HG03159 (cell line): ENCODE results near the gene TMEM14C.

Source experiments
- ATAC-seq: cut with Tn5 transposase; IDR thresholded peaks from one replicate; pipeline ENCODE4 v1.9.1; 2021; ENCODE audit warnings: mild to moderate bottlenecking, moderate library complexity; ENCODE audit not compliant: unreplicated experiment

TMEM14C gene

DNA sequence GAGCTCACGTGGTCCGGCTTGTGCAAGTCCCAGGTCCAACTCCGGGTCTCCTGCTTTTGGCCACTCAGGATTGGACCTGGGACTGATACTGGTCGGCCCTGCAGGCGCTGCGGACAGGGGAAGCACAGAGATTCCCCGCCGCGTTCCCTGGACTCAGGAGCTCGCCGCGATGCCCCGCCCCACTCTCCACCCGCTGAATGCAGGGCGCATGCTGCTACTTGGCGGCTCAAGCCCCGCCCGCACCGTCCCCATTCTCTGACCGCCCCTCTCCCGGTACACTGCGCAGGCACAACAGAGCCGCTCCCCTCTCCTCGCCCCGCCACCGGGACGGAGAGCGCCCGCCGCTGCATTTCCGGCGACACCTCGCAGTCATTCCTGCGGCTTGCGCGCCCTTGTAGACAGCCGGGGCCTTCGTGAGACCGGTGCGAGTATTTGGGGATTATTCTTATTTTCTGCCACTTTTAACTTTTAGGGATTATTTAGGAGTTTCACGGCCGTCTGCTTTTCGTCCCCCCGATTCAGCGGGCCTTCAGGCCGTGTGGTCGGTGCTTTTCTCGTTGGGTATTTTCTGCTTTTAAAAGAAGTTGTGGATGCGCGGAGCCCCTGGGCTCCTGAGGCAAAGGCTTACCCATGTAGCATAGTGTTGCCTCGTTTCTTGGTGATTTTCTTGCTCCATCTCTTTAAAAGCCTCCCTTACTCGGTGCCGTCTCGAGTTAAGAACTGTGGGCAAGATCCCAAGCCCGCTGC is at the start of gene TMEM14C:
Gene TMEM14C, plus strand, starts transcription at position 251 of the 747 bp plus-strand sequence. CDS start 1,544 bp downstream, outside the sequence.
- ATAC-seq = peak; percentile 96

DNA sequence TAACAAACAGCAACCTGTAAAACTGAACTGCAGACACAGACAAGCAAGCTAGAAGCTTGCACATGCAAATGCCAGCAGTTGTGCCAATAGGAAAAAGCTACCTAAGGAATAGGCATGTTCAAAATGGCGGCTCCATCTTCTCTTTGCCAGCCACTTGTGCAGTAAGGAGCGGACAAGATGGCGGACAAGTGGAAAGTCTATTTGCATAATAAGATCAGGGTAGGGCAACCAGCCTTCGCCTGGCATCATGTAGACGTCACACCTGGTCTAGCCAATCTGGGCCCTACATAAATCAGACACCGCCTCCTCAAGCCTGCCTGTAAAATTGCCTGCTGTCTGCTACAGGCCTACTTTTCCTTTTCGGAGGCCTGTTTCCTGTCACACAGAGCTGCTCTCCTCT is 46.5 kb upstream of the TMEM14C start:
- no peak for ATAC-seq

DNA sequence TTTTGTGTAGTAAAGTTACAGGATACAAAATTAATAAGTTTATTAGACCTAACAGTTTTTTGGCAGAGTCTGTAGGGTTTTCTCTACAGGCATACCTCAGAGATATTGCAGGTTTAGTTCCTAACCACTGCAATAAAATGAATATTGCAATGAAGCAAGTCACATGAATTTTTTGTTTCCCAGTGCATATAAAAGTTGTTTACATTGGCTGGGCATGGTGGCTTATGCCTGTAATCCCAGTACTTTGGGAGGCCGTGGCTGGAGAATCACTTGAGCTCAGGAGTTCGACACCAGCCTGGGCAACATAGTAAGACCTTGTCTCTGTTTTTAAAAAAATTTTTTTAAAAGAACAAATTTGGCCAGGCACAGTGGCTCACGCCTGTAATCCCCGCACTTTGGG is 44.4 kb upstream of the TMEM14C start:
- ATAC-seq = no peak

GRCh38 chr6:10681795-10682194 is 41.1 kb upstream of the TMEM14C start:
- ATAC-seq = no peak

- no peak for ATAC-seq
Observed at GRCh38 chr6:10682355-10682988, 40.4 kb upstream of the TMEM14C start.

DNA sequence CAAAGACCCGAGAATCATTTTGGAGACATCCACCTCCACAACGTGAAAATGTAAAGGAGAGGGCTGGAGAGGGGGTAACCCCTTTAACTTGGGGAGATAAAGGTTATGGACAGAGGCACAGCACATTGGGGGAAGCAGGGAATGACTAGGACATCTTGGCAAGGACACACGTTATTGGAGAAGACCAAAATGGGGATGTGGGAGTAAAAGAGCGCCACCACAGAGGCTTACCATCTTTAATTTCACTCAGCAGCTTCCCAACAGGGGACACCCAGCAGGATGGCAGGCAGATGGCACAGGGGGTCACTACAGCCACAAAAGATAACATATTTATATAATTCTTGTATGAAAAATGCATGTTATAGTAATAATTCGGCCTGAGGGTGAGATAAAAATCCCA is 38.3 kb upstream of the TMEM14C start:
- ATAC-seq = no peak

DNA sequence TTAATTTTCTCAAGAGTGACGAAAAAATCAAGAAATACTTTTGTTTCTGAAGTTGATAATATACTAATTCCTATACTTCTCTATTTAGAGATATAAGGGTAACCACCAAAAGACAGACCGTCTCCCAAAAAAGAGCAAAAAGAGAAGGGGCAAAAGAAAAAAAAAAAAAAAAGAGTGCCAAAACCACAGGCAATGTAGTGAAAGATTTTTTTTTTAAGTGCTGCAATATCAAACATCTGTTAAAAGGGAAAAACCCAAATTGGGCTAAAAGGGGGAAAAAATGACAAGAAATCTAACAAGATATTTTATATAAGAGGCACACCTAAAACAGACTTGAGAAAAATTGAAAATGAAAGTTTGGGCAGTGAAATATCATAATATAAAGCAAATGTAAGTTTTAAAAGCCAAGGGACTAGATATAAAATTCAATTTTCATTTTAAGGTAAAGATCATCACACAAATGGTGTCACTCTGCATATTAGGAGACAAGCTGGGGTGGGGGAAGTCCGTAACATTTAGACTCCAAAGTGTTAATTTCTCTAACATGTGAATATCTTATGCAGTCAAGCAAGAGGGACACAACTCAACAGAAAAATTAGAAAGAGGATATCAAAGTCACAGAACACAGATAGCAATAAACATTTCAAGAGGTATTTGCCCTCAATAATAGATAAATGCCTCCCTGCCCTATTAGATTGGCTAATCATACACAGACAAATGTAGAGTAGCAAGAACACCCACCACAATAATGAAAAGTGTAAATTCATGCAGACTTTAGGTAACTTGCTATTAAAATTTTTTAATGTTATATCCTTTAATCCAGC is 37.6 kb upstream of the TMEM14C start:
- no peak for ATAC-seq

DNA sequence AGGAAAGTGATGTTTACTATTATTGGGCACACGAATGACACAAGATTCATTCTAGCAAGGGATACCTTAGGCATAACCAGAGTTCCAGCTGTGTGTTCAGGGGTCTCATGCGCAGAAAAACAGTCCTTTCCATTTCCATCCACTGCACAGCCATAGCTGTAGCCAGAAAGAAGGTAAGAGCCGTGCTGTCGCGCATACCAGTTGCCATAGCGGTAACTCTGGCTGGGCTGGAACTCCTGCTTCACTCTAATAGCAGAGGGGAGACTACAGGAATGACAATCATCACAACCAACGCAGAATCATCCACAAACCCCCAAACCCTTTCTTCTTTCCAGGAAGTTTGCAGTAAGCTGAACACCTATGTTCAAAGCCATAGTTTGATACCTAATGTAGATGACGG is 36.0 kb upstream of the TMEM14C start:
- no peak for ATAC-seq

DNA sequence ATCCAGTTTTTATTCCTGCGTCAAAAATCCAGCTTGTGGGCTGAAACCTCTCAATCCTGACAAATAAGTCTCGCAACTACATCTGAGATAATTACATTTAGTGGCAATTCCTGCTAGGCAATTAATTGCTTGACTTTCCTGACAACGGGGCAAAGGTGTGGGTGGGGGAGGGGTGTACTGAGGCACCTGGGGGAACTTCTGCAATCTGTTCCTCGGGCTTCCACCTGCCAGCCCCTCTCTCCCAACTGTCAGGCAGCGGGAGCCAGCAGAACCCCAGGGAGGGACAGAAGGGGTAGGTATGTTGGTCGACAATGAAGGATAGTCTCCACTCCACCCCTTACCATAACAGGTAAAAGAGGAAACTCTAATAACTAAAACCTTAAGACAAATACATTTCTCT is 35.3 kb upstream of the TMEM14C start:
- no peak for ATAC-seq

- no peak for ATAC-seq
Observed at GRCh38 chr6:10690651-10691445, 32.0 kb upstream of the TMEM14C start.

DNA sequence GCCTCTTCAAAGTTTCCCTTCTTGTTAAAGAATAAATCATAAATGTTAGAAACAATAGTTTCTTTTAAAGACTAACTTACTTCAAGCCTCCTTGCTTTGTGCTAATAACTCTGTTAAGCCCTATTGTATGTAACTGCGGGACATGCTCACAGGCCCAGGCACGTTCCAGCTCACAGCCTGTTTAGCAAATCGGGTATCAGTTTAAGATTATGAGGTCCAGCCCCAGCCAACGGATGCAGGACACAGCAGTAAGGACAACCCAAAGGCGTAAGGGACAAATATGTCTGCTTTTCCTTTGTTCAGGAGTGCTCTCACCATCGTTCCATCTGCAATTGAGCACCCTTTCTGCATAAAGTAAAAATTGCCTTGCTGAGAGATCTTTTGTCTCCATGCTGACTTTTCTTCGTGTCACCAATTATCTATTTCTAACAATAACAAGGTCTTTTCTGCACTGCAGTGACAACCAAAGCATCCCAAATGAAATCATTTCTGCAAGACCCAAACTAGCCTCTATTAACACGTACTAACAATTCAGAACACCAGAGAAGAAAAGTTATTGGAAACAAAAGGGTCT is 29.8 kb upstream of the TMEM14C start:
- no peak for ATAC-seq

- ATAC-seq = peak; percentile 98
Observed at GRCh38 chr6:10694302-10695085, 28.4 kb upstream of the TMEM14C start, which contains the start of the genes C6orf52 and PAK1IP1. TSS of gene C6orf52 (minus strand) at chr6:10694616. CDS start at chr6:10687550, 7,066 bp downstream. TSS of gene PAK1IP1 (plus strand) at chr6:10694972. CDS start at chr6:10694986, 14 bp downstream.

DNA sequence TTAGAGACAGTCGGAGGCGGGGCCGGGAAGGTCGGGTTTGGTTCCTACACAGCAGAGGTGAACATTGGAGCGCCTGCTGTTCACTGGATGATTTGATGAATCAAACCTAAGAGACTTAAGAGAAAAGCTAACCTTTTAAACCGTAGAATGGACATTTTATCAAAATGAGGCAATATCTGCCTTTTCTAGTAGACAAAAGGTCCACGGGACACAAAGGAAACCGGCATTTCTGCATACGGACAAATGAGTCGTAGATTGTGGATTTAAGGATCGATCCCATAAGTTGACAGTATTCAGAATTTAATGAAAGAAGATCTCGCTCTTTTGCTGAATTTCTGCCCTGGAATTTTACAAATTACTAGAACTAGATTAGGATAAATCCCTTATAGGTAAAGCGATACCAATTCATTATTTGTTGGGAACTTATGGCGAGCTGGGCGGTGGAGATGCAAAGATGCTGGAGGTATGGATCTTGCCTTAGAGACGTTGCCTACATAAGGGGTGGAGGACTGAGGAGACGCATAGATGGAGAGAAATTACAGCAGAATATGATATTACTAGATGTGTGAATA is 27.7 kb upstream of the TMEM14C start:
- no peak for ATAC-seq

- no peak for ATAC-seq
Observed at GRCh38 chr6:10696655-10697054, 26.2 kb upstream of the TMEM14C start.

DNA sequence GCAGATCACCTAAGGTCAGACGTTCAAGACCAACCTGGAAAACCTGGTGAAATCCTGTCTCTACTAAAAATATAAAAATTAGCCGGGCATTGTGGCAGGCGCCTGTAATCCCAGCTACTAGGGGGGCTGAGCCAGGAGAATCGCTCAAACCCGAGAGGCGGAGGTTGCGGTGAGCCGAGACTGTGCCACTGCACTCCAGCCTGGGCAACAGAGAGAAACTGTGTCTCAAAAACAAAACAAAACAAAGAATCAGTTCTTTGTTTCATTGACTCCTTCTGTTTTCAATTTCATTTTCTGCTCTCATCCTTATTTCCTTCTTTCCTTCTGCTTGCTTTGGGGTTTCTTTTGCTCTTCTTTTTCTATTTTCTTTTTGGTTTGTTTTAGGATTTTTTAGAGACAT is 8.9 kb upstream of the TMEM14C start:
- ATAC-seq = no peak

DNA sequence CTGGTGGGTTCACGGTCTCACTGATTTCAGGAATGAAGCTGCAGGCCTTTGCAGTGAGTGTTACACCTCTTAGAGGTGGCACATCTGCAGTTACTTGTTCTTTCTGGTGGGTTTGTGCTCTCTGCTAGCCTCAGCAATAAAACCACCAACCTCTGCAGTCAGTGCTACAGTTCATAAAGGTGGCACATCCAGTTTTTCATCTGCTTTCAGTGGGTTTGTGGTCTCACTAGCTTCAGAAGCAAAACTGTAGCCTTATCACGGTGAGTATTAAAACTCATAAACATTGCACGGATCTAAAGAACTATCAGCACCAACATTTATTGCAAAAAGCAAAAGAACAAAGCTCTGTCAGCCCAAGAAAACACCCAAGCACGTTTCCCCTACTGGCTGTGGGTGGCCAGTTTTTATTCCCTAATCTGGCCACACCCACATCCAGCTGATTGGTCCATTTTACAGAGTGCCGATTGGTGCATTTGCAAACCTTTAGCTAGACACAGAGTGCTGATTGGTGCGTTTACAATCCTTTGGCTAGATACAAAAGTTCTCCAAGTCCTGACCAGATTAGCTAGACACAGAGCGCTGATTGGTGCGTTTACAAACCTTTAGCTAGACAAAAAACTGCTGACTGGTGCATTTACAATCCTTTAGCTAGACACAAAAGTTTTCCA is 3.4 kb upstream of the TMEM14C start:
- ATAC-seq = no peak

- ATAC-seq = no peak
Observed at GRCh38 chr6:10719964-10720264, 3.0 kb upstream of the TMEM14C start.

DNA sequence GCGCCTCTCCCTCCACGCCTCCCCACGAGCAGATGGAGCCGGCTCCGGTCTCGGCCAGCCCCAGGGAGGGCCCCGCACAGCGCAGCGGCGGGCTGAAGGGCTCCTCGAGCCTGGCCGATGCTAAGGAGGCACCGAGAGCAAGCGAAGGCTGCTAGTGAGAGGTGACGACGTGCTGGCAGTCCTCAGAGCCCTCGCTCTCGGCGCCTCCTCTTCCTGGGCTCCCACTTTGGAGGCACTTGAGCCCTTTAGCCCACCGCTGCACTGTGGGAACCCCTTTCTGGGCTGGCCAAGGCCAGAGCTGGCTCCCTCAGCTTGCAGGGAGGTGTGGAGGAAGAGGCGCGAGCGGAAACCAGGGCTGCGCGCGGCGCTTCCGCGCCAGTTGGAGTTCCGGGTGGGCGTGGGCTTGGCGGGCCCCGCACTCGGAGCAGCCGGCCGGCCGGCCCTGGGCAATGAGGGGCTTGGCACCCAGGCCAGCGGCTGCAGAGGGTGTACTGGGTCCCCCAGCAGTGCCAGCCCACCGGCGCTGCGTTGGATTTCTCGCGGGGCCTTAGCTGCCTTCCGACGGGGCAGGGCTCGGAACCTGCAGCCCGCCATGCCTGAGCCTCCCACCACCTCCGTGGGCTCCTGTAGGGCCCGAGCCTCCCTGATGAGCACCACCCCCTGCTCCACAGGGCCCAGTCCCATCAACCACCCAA is 2.5 kb upstream of the TMEM14C start:
- ATAC-seq = peak; percentile 26
